ENCODE measurements around the gene SPRED3.

The SPRED3 gene

DNA sequence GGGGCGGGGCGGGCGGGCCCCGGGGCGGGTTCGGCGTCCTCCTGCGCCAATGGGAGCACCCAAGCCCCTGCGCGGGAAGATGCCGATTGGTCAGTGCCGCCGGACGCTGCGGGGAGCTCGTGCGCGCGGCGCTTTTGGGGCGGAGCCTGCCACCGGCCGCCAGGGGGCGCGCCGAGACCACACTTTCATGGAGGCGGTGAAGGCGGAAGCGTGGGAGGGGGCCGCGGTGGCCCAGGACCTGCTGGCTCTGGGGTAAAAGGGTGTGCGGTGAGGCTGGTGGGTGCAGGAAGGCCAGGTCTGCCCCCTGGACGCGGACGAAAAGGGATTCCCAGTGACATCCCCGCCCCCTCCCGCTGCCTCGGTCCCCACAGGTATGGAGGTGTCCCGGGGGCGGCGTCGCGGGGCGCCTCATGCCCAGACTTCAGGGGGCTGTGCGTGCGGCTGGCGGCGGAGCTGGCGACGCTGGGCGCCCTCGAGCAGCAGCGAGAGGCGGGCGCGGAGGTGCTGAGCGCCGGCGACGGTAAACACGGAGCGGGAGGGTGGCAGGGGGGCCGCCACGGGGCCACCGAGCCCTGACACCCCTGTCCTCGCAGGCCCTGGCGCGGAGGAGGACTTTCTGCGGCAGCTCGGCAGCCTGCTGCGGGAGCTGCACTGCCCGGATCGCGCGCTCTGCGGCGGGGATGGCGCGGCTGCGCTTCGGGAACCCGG lies 14.6 kb downstream of the SPRED3 start, which contains the start of gene FAM98C:
FAM98C (plus strand) TSS at position 127 of the 708 bp plus-strand sequence; CDS start at position 188, 61 bp downstream.
- TF ChIP-seq, protein P1, sequence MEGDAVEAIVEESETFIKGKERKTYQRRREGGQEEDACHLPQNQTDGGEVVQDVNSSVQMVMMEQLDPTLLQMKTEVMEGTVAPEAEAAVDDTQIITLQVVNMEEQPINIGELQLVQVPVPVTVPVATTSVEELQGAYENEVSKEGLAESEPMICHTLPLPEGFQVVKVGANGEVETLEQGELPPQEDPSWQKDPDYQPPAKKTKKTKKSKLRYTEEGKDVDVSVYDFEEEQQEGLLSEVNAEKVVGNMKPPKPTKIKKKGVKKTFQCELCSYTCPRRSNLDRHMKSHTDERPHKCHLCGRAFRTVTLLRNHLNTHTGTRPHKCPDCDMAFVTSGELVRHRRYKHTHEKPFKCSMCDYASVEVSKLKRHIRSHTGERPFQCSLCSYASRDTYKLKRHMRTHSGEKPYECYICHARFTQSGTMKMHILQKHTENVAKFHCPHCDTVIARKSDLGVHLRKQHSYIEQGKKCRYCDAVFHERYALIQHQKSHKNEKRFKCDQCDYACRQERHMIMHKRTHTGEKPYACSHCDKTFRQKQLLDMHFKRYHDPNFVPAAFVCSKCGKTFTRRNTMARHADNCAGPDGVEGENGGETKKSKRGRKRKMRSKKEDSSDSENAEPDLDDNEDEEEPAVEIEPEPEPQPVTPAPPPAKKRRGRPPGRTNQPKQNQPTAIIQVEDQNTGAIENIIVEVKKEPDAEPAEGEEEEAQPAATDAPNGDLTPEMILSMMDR (conservative IDR thresholded peaks at IDR 0.05; ENCODE audit: low read length) = peak; percentile 78
- no peak for TF ChIP-seq EZH2phosphoT487 (IDR thresholded peaks at IDR 0.05; ENCODE audit: borderline replicate concordance)
- no peaks in the 10 kb centered on the region for H3K9me3 ChIP-seq (ENCODE audit: insufficient read depth, low read depth, low read length)

DNA sequence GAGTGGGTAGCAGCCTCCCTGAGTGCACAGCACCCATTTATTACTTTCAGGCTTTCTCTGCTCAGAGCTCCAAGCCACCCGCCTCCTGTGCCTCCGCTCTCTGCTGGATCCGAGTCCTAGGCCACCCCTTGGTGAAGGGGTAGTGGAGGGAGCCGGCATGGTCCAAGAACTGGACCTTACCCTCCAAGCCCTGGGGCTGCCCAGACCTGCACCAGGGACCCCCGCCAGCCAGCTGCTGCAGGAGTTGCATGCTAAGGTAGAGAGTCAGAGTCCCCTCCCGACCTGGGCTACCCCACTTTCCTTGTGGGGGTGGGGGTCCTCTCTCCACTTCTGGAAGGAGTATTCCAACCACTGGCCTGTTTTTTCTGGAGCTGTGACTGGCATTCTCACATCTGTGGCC lies 16.4 kb downstream of the SPRED3 start:
- Histone ChIP-seq H3K36me3 (ENCODE audit: insufficient read depth, low read length) (no peaks in the 10 kb centered on the region), H3K9me2 (replicated peaks; ENCODE audit: low read depth, low read length) (no peaks in the 10 kb centered on the region), H2AFZ (ENCODE audit: low read length) (no peak overlapping the region), H3K9me3 (ENCODE audit: insufficient read depth, low read depth, low read length) (no peaks in the 10 kb centered on the region), H3K27me3 (ENCODE audit: insufficient read depth, low read length, poor library complexity, severe bottlenecking) (no peaks in the 10 kb centered on the region), H3K4me3 (ENCODE audit: low read length, poor library complexity, severe bottlenecking) (no peak overlapping the region), H4K20me1 (ENCODE audit: insufficient read depth, low read length, poor library complexity, severe bottlenecking) (no peaks in the 10 kb centered on the region), H3K9ac (ENCODE audit: low read depth, low read length, poor library complexity, severe bottlenecking) (no peak overlapping the region), H3F3A (ENCODE audit: low read depth) (no peaks in the 10 kb centered on the region), H3K4me2 (ENCODE audit: low read depth, low read length, poor library complexity, severe bottlenecking) (no peak overlapping the region), H3K79me2 (ENCODE audit: insufficient read depth, low read length) (peaks cover 6% of the 10 kb centered on the region), H3K4me1 (ENCODE audit: insufficient read depth, low read length, poor library complexity, severe bottlenecking) (peaks cover 13% of the 10 kb centered on the region)
- TF ChIP-seq, protein P1 (conservative IDR thresholded peaks at IDR 0.05; ENCODE audit: low read length) = no peak
- TF ChIP-seq EZH2phosphoT487 (IDR thresholded peaks at IDR 0.05; ENCODE audit: borderline replicate concordance) = no peak

More for the DNA sequence above, 14.6 kb downstream of the SPRED3 start, which contains the start of gene FAM98C:
- H3K4me1 ChIP-seq (ENCODE audit: insufficient read depth, low read length, poor library complexity, severe bottlenecking) = peaks cover 13% of the 10 kb centered on the region
- H3K36me3 ChIP-seq (ENCODE audit: insufficient read depth, low read length) = no peaks in the 10 kb centered on the region
- peak within 1 kb of the TSS; percentile 78 for H3K4me3 ChIP-seq (ENCODE audit: low read length, poor library complexity, severe bottlenecking)
- peaks cover 6% of the 10 kb centered on the region for H3K79me2 ChIP-seq (ENCODE audit: insufficient read depth, low read length)
- H3K9ac ChIP-seq (ENCODE audit: low read depth, low read length, poor library complexity, severe bottlenecking) = peak within 1 kb of the TSS; percentile 80
- peak within 1 kb of the TSS; percentile 95 for H2AFZ ChIP-seq (ENCODE audit: low read length)
- H3K27me3 ChIP-seq (ENCODE audit: insufficient read depth, low read length, poor library complexity, severe bottlenecking) = no peaks in the 10 kb centered on the region
- peak within 1 kb of the TSS; percentile 78 for H3K4me2 ChIP-seq (ENCODE audit: low read depth, low read length, poor library complexity, severe bottlenecking)
- no peaks in the 10 kb centered on the region for H3K9me2 ChIP-seq (replicated peaks; ENCODE audit: low read depth, low read length)
- H3F3A ChIP-seq (ENCODE audit: low read depth) = no peaks in the 10 kb centered on the region
- no peaks in the 10 kb centered on the region for H4K20me1 ChIP-seq (ENCODE audit: insufficient read depth, low read length, poor library complexity, severe bottlenecking)

DNA sequence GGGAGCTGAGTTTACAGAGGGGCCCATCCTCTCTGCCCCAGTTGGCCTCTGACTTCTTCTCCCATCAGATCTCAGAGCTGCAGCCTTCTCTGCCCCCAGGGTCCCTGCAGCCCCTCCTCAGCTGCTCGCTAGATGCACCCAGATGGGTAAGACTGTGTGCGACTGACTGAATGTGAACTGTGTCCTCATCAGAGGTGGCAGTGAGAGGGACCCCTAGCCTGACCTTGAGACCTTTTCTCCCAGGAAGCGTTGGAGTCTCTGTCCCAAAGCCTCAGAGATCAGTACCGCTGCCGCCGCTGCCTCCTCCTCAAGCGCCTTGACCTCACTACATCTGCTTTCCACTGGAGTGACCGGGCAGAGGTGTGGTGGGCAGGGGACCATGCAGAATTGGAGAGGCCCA lies 16.8 kb downstream of the SPRED3 start:
- no peaks in the 10 kb centered on the region for H3K36me3 ChIP-seq (ENCODE audit: insufficient read depth, low read length)
- H3K9me3 ChIP-seq (ENCODE audit: insufficient read depth, low read depth, low read length) = no peaks in the 10 kb centered on the region
- no peaks in the 10 kb centered on the region for H3F3A ChIP-seq (ENCODE audit: low read depth)
- peaks cover 6% of the 10 kb centered on the region for H3K79me2 ChIP-seq (ENCODE audit: insufficient read depth, low read length)
- H3K9ac ChIP-seq (ENCODE audit: low read depth, low read length, poor library complexity, severe bottlenecking) = no peak overlapping the region
- H3K4me3 ChIP-seq (ENCODE audit: low read length, poor library complexity, severe bottlenecking) = no peak overlapping the region
- peaks cover 13% of the 10 kb centered on the region for H3K4me1 ChIP-seq (ENCODE audit: insufficient read depth, low read length, poor library complexity, severe bottlenecking)
- H3K9me2 ChIP-seq (replicated peaks; ENCODE audit: low read depth, low read length) = no peaks in the 10 kb centered on the region
- H3K4me2 ChIP-seq (ENCODE audit: low read depth, low read length, poor library complexity, severe bottlenecking) = no peak overlapping the region
- H4K20me1 ChIP-seq (ENCODE audit: insufficient read depth, low read length, poor library complexity, severe bottlenecking) = no peaks in the 10 kb centered on the region
- no peak overlapping the region for H2AFZ ChIP-seq (ENCODE audit: low read length)
- TF ChIP-seq, protein P1 (conservative IDR thresholded peaks at IDR 0.05; ENCODE audit: low read length) = no peak
- no peak for TF ChIP-seq EZH2phosphoT487 (IDR thresholded peaks at IDR 0.05; ENCODE audit: borderline replicate concordance)
- no peaks in the 10 kb centered on the region for H3K27me3 ChIP-seq (ENCODE audit: insufficient read depth, low read length, poor library complexity, severe bottlenecking)
